ENCODE data around the gene SYNE2. TPM values are rescaled to one million over a fixed set of nuclear protein-coding genes. Genes with fewer than 3 reads are reported as not detected.

Gene SYNE2
- total RNA-seq, 1 experiment from 2014 or later: 48.5 TPM

- Mint-ChIP-seq H3K9me3 (ENCODE audit: unreplicated experiment) (no peaks in the 10 kb centered on the region), H3K36me3 (ENCODE audit: insufficient read depth, unreplicated experiment) (peaks cover 4% of the 10 kb centered on the region), H3K4me1 (ENCODE audit: low read depth, unreplicated experiment) (no peaks in the 10 kb centered on the region), H3K27ac (ENCODE audit: unreplicated experiment) (no peak overlapping the region), H3K27me3 (ENCODE audit: insufficient read depth, unreplicated experiment) (no peaks in the 10 kb centered on the region), H3K4me3 (ENCODE audit: unreplicated experiment) (no peak overlapping the region)
- H3K9me3 ChIP-seq: no peaks in the 10 kb centered on the region
- H3K4me3 ChIP-seq (ENCODE audit: low read depth, low read length): no peak overlapping the region
- no peaks in the 10 kb centered on the region for H3K4me1 ChIP-seq
- intact Hi-C loops (cut with micrococcal nuclease; ENCODE audit: unreplicated experiment): no loop called here
- no peak for TF ChIP-seq CTCF (IDR thresholded peaks at IDR 0.05; ENCODE audit: insufficient read depth in 1 of 2, low read depth in 1 of 2, low read length in 1 of 2, severe bottlenecking in 1 of 2, unreplicated experiment in 1 of 2)
- CTCF ChIA-PET: interaction anchor here (0.7 kb wide), 1 partner anchor 88 kb away, joined by 3 read pairs; no protein-coding TSS in a partner anchor
- BruUV-seq (replicated peaks): no TSS peak
- H3K36me3 ChIP-seq (ENCODE audit: control insufficient read depth, insufficient read depth, low read length): no peaks in the 10 kb centered on the region
- POLR2A ChIA-PET: no interaction called here
- DNase-seq: no peak
- no peaks in the 10 kb centered on the region for H3K27me3 ChIP-seq (replicated peaks; ENCODE audit: control insufficient read depth, insufficient read depth, low read length)
Measured at GRCh38 chr14:63986789-63987533, 134.2 kb downstream of the SYNE2 start.

GRCh38 chr14:63988579-63988978, 135.8 kb downstream of the SYNE2 start:
- H3K27me3 Mint-ChIP-seq (ENCODE audit: insufficient read depth, unreplicated experiment): no peaks in the 10 kb centered on the region
- no peak for DNase-seq
- H3K9me3 Mint-ChIP-seq (ENCODE audit: unreplicated experiment): no peaks in the 10 kb centered on the region
- Histone ChIP-seq H3K36me3 (ENCODE audit: control insufficient read depth, insufficient read depth, low read length) (no peaks in the 10 kb centered on the region), H3K27me3 (replicated peaks; ENCODE audit: control insufficient read depth, insufficient read depth, low read length) (no peaks in the 10 kb centered on the region), H3K9me3 (no peaks in the 10 kb centered on the region), H3K4me1 (no peaks in the 10 kb centered on the region), H3K4me3 (ENCODE audit: low read depth, low read length) (no peak overlapping the region)
- no TSS peak for BruUV-seq (replicated peaks)
- TF ChIP-seq CTCF (IDR thresholded peaks at IDR 0.05; ENCODE audit: insufficient read depth in 1 of 2, low read depth in 1 of 2, low read length in 1 of 2, severe bottlenecking in 1 of 2, unreplicated experiment in 1 of 2): no peak
- intact Hi-C loops (cut with micrococcal nuclease; ENCODE audit: unreplicated experiment): no loop called here
- H3K27ac Mint-ChIP-seq (ENCODE audit: unreplicated experiment): no peak overlapping the region
- CTCF ChIA-PET: no interaction called here
- POLR2A ChIA-PET: no interaction called here
- no peak overlapping the region for H3K4me3 Mint-ChIP-seq (ENCODE audit: unreplicated experiment)
- H3K36me3 Mint-ChIP-seq (ENCODE audit: insufficient read depth, unreplicated experiment): peaks cover 5% of the 10 kb centered on the region
- H3K4me1 Mint-ChIP-seq (ENCODE audit: low read depth, unreplicated experiment): no peaks in the 10 kb centered on the region

GRCh38 chr14:63991833-63992232, 139.0 kb downstream of the SYNE2 start:
- H3K9me3 ChIP-seq: no peaks in the 10 kb centered on the region
- intact Hi-C loops (cut with micrococcal nuclease; ENCODE audit: unreplicated experiment): no loop called here
- H3K4me3 ChIP-seq (ENCODE audit: low read depth, low read length): no peak overlapping the region
- TF ChIP-seq CTCF (IDR thresholded peaks at IDR 0.05; ENCODE audit: insufficient read depth in 1 of 2, low read depth in 1 of 2, low read length in 1 of 2, severe bottlenecking in 1 of 2, unreplicated experiment in 1 of 2): no peak
- no peaks in the 10 kb centered on the region for H3K9me3 Mint-ChIP-seq (ENCODE audit: unreplicated experiment)
- H3K27ac Mint-ChIP-seq (ENCODE audit: unreplicated experiment): no peak overlapping the region
- no peaks in the 10 kb centered on the region for H3K27me3 Mint-ChIP-seq (ENCODE audit: insufficient read depth, unreplicated experiment)
- peaks cover 10% of the 10 kb centered on the region for H3K36me3 Mint-ChIP-seq (ENCODE audit: insufficient read depth, unreplicated experiment)
- no peaks in the 10 kb centered on the region for H3K4me1 Mint-ChIP-seq (ENCODE audit: low read depth, unreplicated experiment)
- no peak overlapping the region for H3K4me3 Mint-ChIP-seq (ENCODE audit: unreplicated experiment)
- no peaks in the 10 kb centered on the region for H3K4me1 ChIP-seq
- no peaks in the 10 kb centered on the region for H3K27me3 ChIP-seq (replicated peaks; ENCODE audit: control insufficient read depth, insufficient read depth, low read length)
- H3K36me3 ChIP-seq (ENCODE audit: control insufficient read depth, insufficient read depth, low read length): no peaks in the 10 kb centered on the region
- ChIA-PET POLR2A (no interaction called here), CTCF (no interaction called here)
- no peak for DNase-seq
- no TSS peak for BruUV-seq (replicated peaks)

All from Caco-2 (cell line).